PFSK-1 (cell line): ENCODE measurements around the gene RSPH6A.

Source experiments
- FOXP2 ChIP-seq: optimal IDR thresholded peaks from 2 replicates; pipeline ENCODE3; 2011; ENCODE audit warnings: borderline replicate concordance, control low read depth, inconsistent platforms; ENCODE audit not compliant: insufficient read depth; ENCODE audit errors: extremely low read length, extremely low read depth
- POLR2AphosphoS5 ChIP-seq: IDR thresholded peaks from 2 replicates; pipeline ENCODE4 v1.6.1; 2012; ENCODE audit warnings: low read depth, mild to moderate bottlenecking, control low read depth, low read length, moderate library complexity
- REST ChIP-seq, 2 experiments: IDR thresholded peaks; 2 replicates each; pipeline versions ENCODE4 v1.6.1 to v1.8.0; 2011 to 2012; ENCODE audit warnings: low read depth in 2 of 2, low read length in 2 of 2, control low read depth in 1 of 2, inconsistent platforms in 1 of 2, mild to moderate bottlenecking in 1 of 2, moderate library complexity in 1 of 2; ENCODE audit not compliant: insufficient read depth in 1 of 2
- SIN3A ChIP-seq: IDR thresholded peaks from 2 replicates; pipeline ENCODE4 v1.6.1; 2012; ENCODE audit warnings: mild to moderate bottlenecking, low read length, moderate library complexity, borderline replicate concordance; ENCODE audit not compliant: insufficient read depth
- TAF1 ChIP-seq: IDR thresholded peaks from 2 replicates; pipeline ENCODE4 v1.6.1; 2012; ENCODE audit warnings: low read length, control low read depth, borderline replicate concordance; ENCODE audit not compliant: insufficient read depth

Gene RSPH6A

GRCh38 chr19:45826934-45827333, 11.8 kb upstream of the RSPH6A start:
- no peak for TF ChIP-seq FOXP2
- no peak for TF ChIP-seq TAF1
- no peak for TF ChIP-seq POLR2AphosphoS5
- no peak for TF ChIP-seq SIN3A
- no peak for TF ChIP-seq REST (IDR thresholded peaks at IDR 0.05; ENCODE audit: insufficient read depth in 1 of 2, low read depth in 2 of 2, low read length in 2 of 2)

GRCh38 chr19:45825917-45826893, 11.1 kb upstream of the RSPH6A start:
- TF ChIP-seq SIN3A (no peak), POLR2AphosphoS5 (no peak), REST (IDR thresholded peaks at IDR 0.05; ENCODE audit: insufficient read depth in 1 of 2, low read depth in 2 of 2, low read length in 2 of 2) (no peak), TAF1 (no peak), FOXP2 (no peak)

GRCh38 chr19:45825263-45825605, 10.1 kb upstream of the RSPH6A start:
- TF ChIP-seq REST (IDR thresholded peaks at IDR 0.05; ENCODE audit: insufficient read depth in 1 of 2, low read depth in 2 of 2, low read length in 2 of 2) (no peak), POLR2AphosphoS5 (no peak), TAF1 (no peak), SIN3A (no peak)

- TF ChIP-seq REST (IDR thresholded peaks at IDR 0.05; ENCODE audit: insufficient read depth in 1 of 2, low read depth in 2 of 2, low read length in 2 of 2) (no peak), SIN3A (no peak), TAF1 (no peak), POLR2AphosphoS5 (no peak), FOXP2 (no peak)
Observed at GRCh38 chr19:45824531-45825262, 9.6 kb upstream of the RSPH6A start.
